GM12892 (cell line): Measurements from ENCODE around the gene OBSCN.

ENCODE experiments used
- POLR2A ChIP-seq: IDR thresholded peaks from 2 replicates; pipeline ENCODE4 v1.6.1; 2011; ENCODE audit warnings: low read depth, low read length, control low read depth
- POLR2AphosphoS5 ChIP-seq: IDR thresholded peaks from 2 replicates; pipeline ENCODE4 v1.6.1; 2011; ENCODE audit warnings: low read depth, low read length, control low read depth
- TAF1 ChIP-seq: IDR thresholded peaks from 2 replicates; pipeline ENCODE4 v1.6.1; 2011; ENCODE audit warnings: low read depth, mild to moderate bottlenecking, control low read depth, low read length, borderline replicate concordance

GRCh38 chr1:228208831-228209551 is 1.1 kb downstream of the OBSCN start:
- TF ChIP-seq POLR2AphosphoS5 (no peak), POLR2A (no peak), TAF1 (no peak)
